MM.1S (cell line): Measurements from ENCODE around the gene CD6.

Source experiments
- DNase-seq: peaks from one replicate; pipeline ENCODE4 v3.0.0-alpha.2; 2015
- H2AFZ ChIP-seq: fragments of 300-600 bp; sonication (generic); 2 replicates; pipeline ENCODE4 v1.6.0; 2016; ENCODE audit warnings: antibody characterized with exemption, low read length
- H3F3A ChIP-seq: fragments of 300-600 bp; sonication (generic); 2 replicates; pipeline ENCODE4 v1.6.1; 2016; ENCODE audit warnings: mild to moderate bottlenecking, antibody characterized with exemption, low read length, moderate library complexity, mixed read lengths; ENCODE audit not compliant: insufficient read depth
- H3K27ac ChIP-seq: fragments of 300-600 bp; sonication (generic); 2 replicates; pipeline ENCODE4 v1.5.1; 2016; ENCODE audit warnings: mild to moderate bottlenecking, low read length
- H3K27me3 ChIP-seq: fragments of 300-600 bp; sonication (generic); replicated peaks from 2 replicates; pipeline ENCODE4 v1.6.0; 2016; ENCODE audit warnings: low read length; ENCODE audit not compliant: insufficient read depth
- H3K36me3 ChIP-seq: fragments of 300-600 bp; sonication (generic); replicated peaks from 2 replicates; pipeline ENCODE4 v1.6.1; 2016; ENCODE audit warnings: mild to moderate bottlenecking, low read length, mixed read lengths; ENCODE audit not compliant: insufficient read depth
- H3K4me1 ChIP-seq: fragments of 300-600 bp; sonication (generic); 2 replicates; pipeline ENCODE4 v1.6.1; 2016; ENCODE audit warnings: low read length, mixed read lengths
- H3K4me2 ChIP-seq: fragments of 300-600 bp; sonication (generic); 2 replicates; pipeline ENCODE4 v1.6.0; 2016; ENCODE audit warnings: low read depth, low read length
- H3K4me3 ChIP-seq: fragments of 300-600 bp; sonication (generic); 2 replicates; pipeline ENCODE4 v1.5.1; 2016; ENCODE audit warnings: low read length, mixed read lengths
- H3K79me2 ChIP-seq: fragments of 300-600 bp; sonication (generic); 2 replicates; pipeline ENCODE4 v1.6.1; 2016; ENCODE audit warnings: mixed run types, low read length, mixed read lengths
- H3K9ac ChIP-seq: fragments of 300-600 bp; sonication (generic); 2 replicates; pipeline ENCODE4 v1.6.1; 2016; ENCODE audit warnings: low read length, mixed read lengths
- H3K9me2 ChIP-seq: fragments of 300-600 bp; sonication (generic); replicated peaks from 2 replicates; pipeline ENCODE4 v1.6.1; 2016; ENCODE audit warnings: mild to moderate bottlenecking, low read length, mixed read lengths; ENCODE audit not compliant: insufficient read depth
- H3K9me3 ChIP-seq: fragments of 300-600 bp; sonication (generic); replicated peaks from 2 replicates; pipeline ENCODE4 v1.6.1; 2016; ENCODE audit warnings: mild to moderate bottlenecking, low read length, mixed read lengths; ENCODE audit not compliant: insufficient read depth
- H4K20me1 ChIP-seq: fragments of 300-600 bp; sonication (generic); 2 replicates; pipeline ENCODE4 v1.6.1; 2016; ENCODE audit warnings: mild to moderate bottlenecking, low read length, moderate library complexity, mixed read lengths; ENCODE audit not compliant: insufficient read depth
- CTCF ChIP-seq: fragments of 300-600 bp; sonication (generic); IDR thresholded peaks from 2 replicates; pipeline ENCODE4 v1.5.1; 2016; ENCODE audit warnings: antibody characterized with exemption, low read length, mixed read lengths
- EZH2 ChIP-seq: fragments of 300-600 bp; sonication (generic); optimal IDR thresholded peaks from 2 replicates; pipeline ENCODE3; 2017; ENCODE audit warnings: low read depth, mild to moderate bottlenecking, antibody characterized with exemption, low read length, mixed read lengths
- EZH2phosphoT487 ChIP-seq: fragments of 300-600 bp; sonication (generic); IDR thresholded peaks from 2 replicates; pipeline ENCODE4 v1.6.1; 2018; ENCODE audit warnings: antibody characterized with exemption, low read length

CD6 gene

GRCh38 chr11:61048368-61049062, 77.0 kb downstream of the CD6 start:
- no peaks in the 10 kb centered on the region for H4K20me1 ChIP-seq
- no peak overlapping the region for H3K9ac ChIP-seq

GRCh38 chr11:61049063-61049377, 77.5 kb downstream of the CD6 start:
- H2AFZ ChIP-seq = no peak overlapping the region
- no peaks in the 10 kb centered on the region for H3K9me3 ChIP-seq
- no peaks in the 10 kb centered on the region for H3K4me1 ChIP-seq
- H3K27ac ChIP-seq = no peak overlapping the region
- H3K27me3 ChIP-seq = no peaks in the 10 kb centered on the region
- H3K4me2 ChIP-seq = no peak overlapping the region
- no peak overlapping the region for H3K4me3 ChIP-seq
- no peak for DNase-seq
- H3K79me2 ChIP-seq = no peaks in the 10 kb centered on the region
- no peaks in the 10 kb centered on the region for H3F3A ChIP-seq
- H4K20me1 ChIP-seq = no peaks in the 10 kb centered on the region
- no peak overlapping the region for H3K9ac ChIP-seq
- no peaks in the 10 kb centered on the region for H3K9me2 ChIP-seq
- TF ChIP-seq CTCF = no peak
- no peak for TF ChIP-seq EZH2
- no peak for TF ChIP-seq EZH2phosphoT487
- H3K36me3 ChIP-seq = no peaks in the 10 kb centered on the region; the same call in 1 of the 2 replicates

More at GRCh38 chr11:61048368-61049062, 77.0 kb downstream of the CD6 start:
- DNase-seq = no peak
- Histone ChIP-seq H3F3A (no peaks in the 10 kb centered on the region), H3K9me3 (no peaks in the 10 kb centered on the region), H3K27ac (no peak overlapping the region), H3K4me3 (no peak overlapping the region), H3K36me3 (no peaks in the 10 kb centered on the region; the same call in 1 of the 2 replicates), H3K79me2 (no peaks in the 10 kb centered on the region), H3K4me2 (no peak overlapping the region), H3K9me2 (no peaks in the 10 kb centered on the region), H2AFZ (no peak overlapping the region), H3K4me1 (no peaks in the 10 kb centered on the region), H3K27me3 (no peaks in the 10 kb centered on the region)
- no peak for TF ChIP-seq CTCF
- no peak for TF ChIP-seq EZH2phosphoT487
- TF ChIP-seq EZH2 = no peak

- no peaks in the 10 kb centered on the region for H4K20me1 ChIP-seq
- H3K4me1 ChIP-seq = no peaks in the 10 kb centered on the region
- H3K27ac ChIP-seq = no peak overlapping the region
- TF ChIP-seq CTCF (no peak), EZH2 (no peak), EZH2phosphoT487 (no peak)
- H2AFZ ChIP-seq = no peak overlapping the region
- H3F3A ChIP-seq = no peaks in the 10 kb centered on the region
- DNase-seq = no peak
- no peaks in the 10 kb centered on the region for H3K36me3 ChIP-seq
- H3K79me2 ChIP-seq = no peaks in the 10 kb centered on the region
- H3K9ac ChIP-seq = no peak overlapping the region
- H3K4me3 ChIP-seq = no peak overlapping the region
- no peaks in the 10 kb centered on the region for H3K9me2 ChIP-seq
- no peak overlapping the region for H3K4me2 ChIP-seq
- H3K9me3 ChIP-seq = no peaks in the 10 kb centered on the region
- no peaks in the 10 kb centered on the region for H3K27me3 ChIP-seq
Measured at GRCh38 chr11:61049859-61050258, 78.4 kb downstream of the CD6 start.
